HFF-Myc (cell line): ENCODE measurements around the gene CHN2.

Experiments
- DNase-seq: peaks from one replicate; pipeline ENCODE4 v3.0.0-alpha.2; 2011; ENCODE audit warnings: low read depth; ENCODE audit errors: extremely low read depth
- H3K4me3 ChIP-seq: replicated peaks from 2 replicates; pipeline ENCODE4 v1.5.1; 2011; ENCODE audit warnings: low read depth, mild to moderate bottlenecking, control low read depth, low read length
- CTCF ChIP-seq: IDR thresholded peaks from 2 replicates; pipeline ENCODE4 v1.5.1; 2012; ENCODE audit warnings: mild to moderate bottlenecking, low read depth, low read length, control low read depth; ENCODE audit errors: missing control alignments

Gene CHN2

GRCh38 chr7:29416276-29416937 is 221.8 kb downstream of the CHN2 start:
- no peak for DNase-seq
- H3K4me3 ChIP-seq: no peak overlapping the region
- no peak for TF ChIP-seq CTCF

GRCh38 chr7:29416938-29417305 is 222.3 kb downstream of the CHN2 start:
- H3K4me3 ChIP-seq: no peak overlapping the region
- no peak for TF ChIP-seq CTCF
- no peak for DNase-seq

GRCh38 chr7:29418056-29418455 is 223.5 kb downstream of the CHN2 start:
- no peak for TF ChIP-seq CTCF
- no peak overlapping the region for H3K4me3 ChIP-seq
- DNase-seq: no peak

- TF ChIP-seq CTCF: no peak
- DNase-seq: no peak
- H3K4me3 ChIP-seq: no peak overlapping the region
Observed at GRCh38 chr7:29418651-29419050, 224.1 kb downstream of the CHN2 start.

- TF ChIP-seq CTCF: no peak
- no peak for DNase-seq
- H3K4me3 ChIP-seq: no peak overlapping the region
Observed at GRCh38 chr7:29420011-29420410, 225.4 kb downstream of the CHN2 start.

- no peak overlapping the region for H3K4me3 ChIP-seq
- no peak for TF ChIP-seq CTCF
- DNase-seq: no peak
Observed at GRCh38 chr7:29421010-29421956, 226.7 kb downstream of the CHN2 start.
